A549 treated with dexamethasone at 1 μM for 4 hours (cell line): Measurements from ENCODE around the gene CPVL. TPM values are rescaled to one million over a fixed set of nuclear protein-coding genes. Genes with fewer than 3 reads are reported as not detected.

ENCODE experiments used
- total RNA-seq: library from RNA; stranded (reverse); fragments of 200-300 nt; extraction: Qiagen RNA extraction; gene quantifications from 5 replicates; pipeline ENCODE4 v1.2.3, GENCODE V29; 2022

Gene CPVL
- total RNA-seq = 0.18 to 0.39 TPM (median 0.23 TPM) in 4 of 5 replicates, not detected in the other

DNA sequence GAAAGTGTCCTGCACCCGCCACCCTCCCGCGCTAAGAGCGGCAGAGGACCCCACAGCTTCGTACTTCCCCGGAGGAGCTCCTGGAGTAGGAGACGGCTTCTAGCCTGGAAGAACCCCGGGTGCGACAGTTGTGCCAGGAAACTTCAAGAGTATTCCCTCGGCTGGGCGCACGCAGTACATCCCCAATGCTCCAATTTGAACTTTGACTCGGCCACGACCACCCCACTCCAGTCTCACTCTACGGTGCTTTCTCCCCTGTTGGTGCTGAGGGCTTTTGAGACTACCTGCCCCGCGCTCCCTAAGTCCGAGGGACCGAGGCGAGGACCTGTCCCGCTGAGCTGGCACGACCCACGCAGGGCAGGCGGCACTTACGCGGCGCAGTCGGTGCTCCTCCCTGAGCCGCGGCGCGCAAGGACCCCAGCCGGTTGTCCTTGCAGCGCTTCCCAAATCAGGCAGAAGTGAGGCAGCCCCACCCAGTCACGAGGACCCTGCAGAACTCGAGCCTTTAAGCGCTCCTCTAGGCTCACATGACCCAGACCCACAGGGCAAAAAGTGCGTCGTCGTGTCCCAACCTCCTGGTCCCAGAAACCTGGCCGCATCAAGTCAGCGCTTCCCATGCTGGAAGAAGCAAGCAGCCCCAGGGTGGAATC is at the start of gene CPVL:
Gene CPVL, minus strand, starts transcription at position 481 of the 650 bp plus-strand sequence. CDS start 25,476 bp downstream, outside the sequence.

GRCh38 chr7:29194594-29195427 is 48.5 kb upstream of the CPVL start, which contains the start of gene CHN2:
CHN2 (plus strand) TSS chr7:29194775.

GRCh38 chr7:28958235-28958979 is 187.9 kb downstream of the CPVL start, which contains the start of gene TRIL:
TRIL (minus strand) TSS chr7:28958330; CDS start chr7:28958046, 284 bp downstream.

Other genes starting within 250 kb of the CPVL start
- gene TRIL, start 188.2 kb downstream of the CPVL start, total RNA-seq = not detected in 5 replicates
- 0.14 to 0.62 TPM (median 0.50 TPM) in 5 replicates for gene CHN2, start 48.2 kb upstream of the CPVL start, total RNA-seq